GM23248 (cell line): ENCODE measurements around the gene EFCAB7.

Experiments
- EZH2 ChIP-seq: fragments of 200-600 bp; sonication (generic); IDR thresholded peaks from 2 replicates; pipeline ENCODE4 v1.6.1; 2018; ENCODE audit warnings: antibody characterized with exemption, mild to moderate bottlenecking; ENCODE audit not compliant: insufficient read depth, poor library complexity, severe bottlenecking
- EZH2phosphoT487 ChIP-seq: fragments of 200-600 bp; sonication (generic); IDR thresholded peaks from 2 replicates; pipeline ENCODE4 v1.6.1; 2018; ENCODE audit warnings: antibody characterized with exemption, moderate library complexity, mild to moderate bottlenecking, low read depth; ENCODE audit not compliant: insufficient read depth

- TF ChIP-seq EZH2: no peak
- TF ChIP-seq EZH2phosphoT487: no peak
Observed at GRCh38 chr1:63569640-63570316, 46.5 kb downstream of the EFCAB7 start.
